HG03159 (cell line): Measurements from ENCODE around the gene EPHA4.
A peak's percentile ranks its signal among the peaks of the same experiment; 100 is the strongest.

Experiments
- ATAC-seq: cut with Tn5 transposase; IDR thresholded peaks from one replicate; pipeline ENCODE4 v1.9.1; 2021; ENCODE audit warnings: mild to moderate bottlenecking, moderate library complexity; ENCODE audit not compliant: unreplicated experiment

EPHA4 gene

GRCh38 chr2:221572821-221573429 lies 821 bp upstream of the EPHA4 start:
- peak; percentile 24 for ATAC-seq

- ATAC-seq: peak; percentile 10
Measured at GRCh38 chr2:221571551-221572218, 419 bp downstream of the EPHA4 start.

- no peak for ATAC-seq
Measured at GRCh38 chr2:221571025-221571550, 1.0 kb downstream of the EPHA4 start.

- ATAC-seq: no peak
Measured at GRCh38 chr2:221570321-221570935, 1.7 kb downstream of the EPHA4 start.

DNA sequence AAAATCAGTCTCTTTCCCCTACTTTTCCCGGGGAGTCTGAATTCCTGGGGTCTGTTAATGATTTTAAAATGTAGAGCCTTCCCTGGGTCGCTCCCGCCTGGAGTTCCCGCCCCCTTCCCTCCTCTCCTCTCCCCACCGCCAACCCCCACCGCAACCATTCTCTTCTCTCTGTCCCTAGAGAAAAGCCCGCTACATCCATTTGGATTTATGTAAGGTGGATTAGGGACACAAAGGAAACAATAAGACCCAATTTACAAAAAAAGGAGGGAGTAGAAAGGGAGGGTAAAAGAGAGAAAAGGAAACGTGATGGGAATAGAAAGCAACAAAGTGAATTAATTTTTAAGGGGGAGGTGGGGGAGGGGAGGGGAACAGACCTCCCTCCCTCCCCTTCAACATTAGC lies 2.2 kb downstream of the EPHA4 start:
- no peak for ATAC-seq

GRCh38 chr2:221569425-221569845 lies 2.7 kb downstream of the EPHA4 start:
- ATAC-seq: no peak

GRCh38 chr2:221568299-221568698 lies 3.8 kb downstream of the EPHA4 start:
- ATAC-seq: no peak

- ATAC-seq: no peak
Measured at GRCh38 chr2:221567809-221568208, 4.3 kb downstream of the EPHA4 start.

- ATAC-seq: no peak
Measured at GRCh38 chr2:221567231-221567760, 4.8 kb downstream of the EPHA4 start.

DNA sequence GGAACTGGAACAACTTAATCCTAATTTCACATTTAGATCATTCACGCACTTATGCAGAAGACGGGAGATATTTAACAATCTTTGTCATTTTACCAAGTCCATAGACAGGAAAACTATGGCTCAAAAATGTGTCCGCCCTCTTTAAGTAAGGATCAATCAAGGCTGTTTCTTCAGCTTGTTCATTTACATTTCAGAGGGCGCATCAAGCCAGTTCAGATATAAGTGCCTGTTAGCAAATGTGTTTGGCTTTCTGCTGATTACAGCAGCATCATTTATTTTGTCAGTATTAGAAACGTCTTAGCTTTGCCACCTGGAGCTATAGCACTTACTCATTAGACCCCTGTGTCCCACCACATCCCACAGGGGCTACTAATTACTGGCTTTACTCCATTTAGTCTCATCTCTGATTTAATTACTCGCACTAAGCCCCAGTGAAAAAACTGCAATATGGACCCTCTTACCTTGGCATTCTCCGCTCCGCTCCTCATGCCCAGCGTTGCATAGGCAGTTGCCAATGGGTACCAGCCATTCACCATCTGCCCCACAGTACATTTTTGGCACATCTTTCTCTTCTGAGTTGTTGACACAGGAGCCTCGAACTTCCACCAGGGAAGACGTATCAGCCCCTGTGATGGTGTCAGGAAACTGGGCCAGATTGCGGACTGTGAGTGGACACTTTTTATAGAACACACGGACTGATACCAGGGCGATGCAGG lies 8.7 kb downstream of the EPHA4 start:
- no peak for ATAC-seq

- no peak for ATAC-seq
Measured at GRCh38 chr2:221562226-221562625, 9.9 kb downstream of the EPHA4 start.

DNA sequence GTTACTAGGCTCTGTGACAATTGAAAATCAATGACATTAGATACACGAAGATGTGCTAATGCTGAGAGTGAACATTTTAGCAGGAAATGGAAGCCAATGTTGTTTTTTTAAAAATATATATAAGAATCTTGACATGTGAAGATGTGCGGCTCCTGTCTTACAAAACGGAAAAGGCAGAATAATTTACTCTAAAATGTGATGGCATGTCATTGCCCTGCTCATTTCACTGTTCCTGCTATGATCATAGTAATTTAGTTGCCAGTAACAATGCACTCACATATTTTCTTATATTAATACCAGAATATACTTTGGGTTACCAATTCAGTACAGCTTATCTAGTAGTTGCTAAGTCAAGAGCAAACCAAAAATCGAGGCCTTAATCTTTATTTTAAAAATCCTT lies 10.3 kb downstream of the EPHA4 start:
- no peak for ATAC-seq

DNA sequence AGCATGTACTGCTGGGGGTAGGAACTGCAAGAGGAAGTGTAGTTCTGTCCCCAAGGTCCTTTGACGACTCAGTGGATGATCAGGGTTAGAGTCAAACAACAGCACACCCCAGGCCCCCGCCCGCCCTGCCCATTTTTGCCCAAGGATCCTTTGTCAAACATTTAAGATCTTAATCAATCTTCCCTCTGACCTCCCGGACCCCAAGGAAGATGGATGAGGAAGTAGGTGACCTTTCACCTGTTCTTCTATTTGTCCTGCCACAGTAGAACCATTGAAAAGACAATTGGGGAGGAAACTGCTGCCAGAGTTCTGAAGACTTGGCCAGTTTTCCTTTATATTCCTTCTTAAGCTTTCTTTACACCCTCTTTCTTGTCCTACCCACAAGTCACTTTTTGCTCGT lies 12.1 kb downstream of the EPHA4 start:
- ATAC-seq: no peak

DNA sequence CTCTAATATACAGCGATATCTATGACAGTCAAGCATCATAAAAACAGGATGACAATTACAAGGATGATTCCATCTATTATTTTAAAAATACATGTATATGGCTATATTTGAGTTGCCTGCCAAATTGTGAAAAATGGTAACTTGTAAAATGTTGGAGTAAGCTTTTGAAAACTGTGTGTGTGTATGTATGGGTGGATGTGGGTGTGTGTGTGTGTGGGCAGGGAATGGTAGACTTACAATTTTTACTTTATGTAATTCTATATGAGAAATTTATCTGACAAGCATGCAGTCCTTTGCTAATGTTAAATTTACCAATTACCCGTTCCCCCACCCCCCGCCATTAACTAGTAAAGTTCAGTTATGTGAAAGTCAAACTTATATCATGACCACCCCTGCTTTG lies 14.0 kb downstream of the EPHA4 start:
- no peak for ATAC-seq

GRCh38 chr2:221555494-221555846 lies 16.6 kb downstream of the EPHA4 start:
- peak; percentile 37 for ATAC-seq

- ATAC-seq: peak; percentile 97
Measured at GRCh38 chr2:221554769-221555493, 17.2 kb downstream of the EPHA4 start.

DNA sequence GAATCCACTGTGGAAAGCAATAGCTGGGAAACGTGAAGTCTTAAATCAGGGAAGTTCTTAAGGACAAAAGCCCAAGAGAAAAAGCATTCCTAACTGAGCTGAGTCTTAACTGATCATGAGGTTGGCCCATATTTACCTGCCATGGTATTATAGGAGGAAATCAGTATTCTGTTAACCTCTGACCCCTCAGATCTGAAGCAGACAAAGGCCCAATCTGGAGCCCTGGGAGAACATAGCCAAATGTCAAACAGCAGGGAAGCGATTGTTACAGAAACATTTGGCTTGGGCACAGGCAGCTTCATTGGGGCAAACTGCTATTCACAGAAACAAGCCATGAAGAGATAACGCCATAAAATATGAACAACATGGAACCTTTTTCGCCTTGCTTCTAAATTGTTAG lies 18.8 kb downstream of the EPHA4 start:
- ATAC-seq: no peak

DNA sequence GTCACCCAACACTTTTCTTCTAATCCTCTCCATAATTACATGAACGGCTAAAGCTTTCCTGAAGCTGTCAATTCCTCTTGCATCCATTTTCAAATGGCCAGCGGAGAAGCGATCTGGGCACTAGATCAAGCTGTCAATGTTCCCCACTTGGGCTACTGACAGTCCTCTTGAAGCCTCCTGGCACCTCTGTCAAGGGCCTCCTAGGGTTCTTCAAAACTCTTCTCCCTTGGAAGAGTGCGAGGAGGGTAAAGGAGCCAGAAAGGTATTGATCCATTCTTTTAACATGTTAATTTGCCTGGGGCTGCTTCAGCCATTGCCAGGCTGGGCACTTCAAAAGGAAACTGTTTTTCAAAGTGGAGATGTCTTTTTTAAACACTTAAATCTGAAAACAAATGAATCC lies 19.8 kb downstream of the EPHA4 start:
- ATAC-seq: no peak

- ATAC-seq: no peak
Measured at GRCh38 chr2:221551864-221552263, 20.2 kb downstream of the EPHA4 start.

DNA sequence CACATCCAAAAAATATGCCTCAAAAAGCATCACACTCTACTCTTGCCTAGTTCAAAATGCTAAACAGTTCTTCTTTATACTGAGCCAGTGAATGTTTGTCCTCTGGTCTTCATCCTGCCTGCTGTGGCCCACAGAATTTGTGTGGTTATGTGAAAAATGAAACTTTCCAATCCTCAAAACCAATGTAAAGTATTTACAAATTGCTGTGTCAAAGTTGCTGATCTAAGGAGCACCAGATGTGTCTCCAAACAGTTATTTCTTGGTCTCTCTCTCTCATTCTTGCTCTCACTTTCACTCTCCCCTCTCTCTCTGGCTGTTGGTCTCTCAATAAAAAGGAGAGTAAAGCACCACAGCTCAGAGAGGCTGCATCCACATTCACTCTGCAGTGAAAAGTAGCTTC lies 23.0 kb downstream of the EPHA4 start:
- peak; percentile 79 for ATAC-seq
